HEK293 (cell line): ENCODE measurements around the gene RPL19.

ENCODE experiments used
- CTCF ChIP-seq: fragments of 450-650 bp; formaldehyde crosslinking; IDR thresholded peaks from 2 replicates; pipeline ENCODE4 v1.5.1; 2016; ENCODE audit warnings: missing biosample characterization, missing genetic modification characterization
- TCF7L2 ChIP-seq: IDR thresholded peaks from 2 replicates; pipeline ENCODE4 v1.6.1; 2011; ENCODE audit warnings: low read depth, mild to moderate bottlenecking, inconsistent platforms, low read length, moderate library complexity, borderline replicate concordance
- ZNF280D ChIP-seq: fragments of 450-650 bp; formaldehyde crosslinking; IDR thresholded peaks from 2 replicates; pipeline ENCODE4 v1.5.1; 2016; ENCODE audit warnings: missing biosample characterization, missing genetic modification characterization
- ZNF623 ChIP-seq: fragments of 450-650 bp; formaldehyde crosslinking; IDR thresholded peaks from 2 replicates; pipeline ENCODE4 v1.5.1; 2016; ENCODE audit warnings: missing biosample characterization, missing genetic modification characterization
- ZNF629 ChIP-seq: fragments of 450-650 bp; formaldehyde crosslinking; IDR thresholded peaks from 2 replicates; pipeline ENCODE4 v1.5.1; 2017; ENCODE audit warnings: missing biosample characterization, missing genetic modification characterization
- ZSCAN23 ChIP-seq: fragments of 450-650 bp; formaldehyde crosslinking; IDR thresholded peaks from 2 replicates; pipeline ENCODE4 v1.5.1; 2016; ENCODE audit warnings: missing biosample characterization, missing genetic modification characterization
- TF ChIP-seq, protein P1 (sequence below): fragments of 450-650 bp; formaldehyde crosslinking; IDR thresholded peaks from 2 replicates; pipeline ENCODE4 v1.5.1; 2016; ENCODE audit warnings: missing biosample characterization, missing genetic modification characterization

DNA sequence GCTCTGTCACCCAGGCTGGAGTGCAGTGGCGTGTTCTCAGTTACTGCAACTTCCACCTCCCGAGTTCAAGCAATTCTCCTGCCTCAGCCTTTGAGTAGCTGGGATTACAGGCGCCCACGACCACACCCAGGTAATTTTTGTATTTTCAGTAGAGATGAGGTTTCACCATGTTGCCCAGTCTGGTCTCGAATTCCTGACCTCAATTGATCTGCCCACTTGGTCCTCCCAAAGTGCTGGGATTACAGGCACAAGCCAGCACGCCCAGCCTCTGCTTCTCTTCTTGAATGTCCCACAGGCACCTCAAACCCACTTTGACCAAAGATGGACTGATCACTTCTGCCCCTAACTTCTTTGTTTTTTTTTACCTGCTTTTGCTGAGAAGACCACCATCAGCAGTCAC is 29.5 kb upstream of the RPL19 start:
- TF ChIP-seq CTCF (tag by site-specific recombination) (no peak), ZNF629 (no peak), ZSCAN23 (tag by site-specific recombination) (no peak), TCF7L2 (no peak), ZNF623 (tag by site-specific recombination) (no peak), ZNF280D (tag by site-specific recombination) (no peak)
- TF ChIP-seq, protein P1, sequence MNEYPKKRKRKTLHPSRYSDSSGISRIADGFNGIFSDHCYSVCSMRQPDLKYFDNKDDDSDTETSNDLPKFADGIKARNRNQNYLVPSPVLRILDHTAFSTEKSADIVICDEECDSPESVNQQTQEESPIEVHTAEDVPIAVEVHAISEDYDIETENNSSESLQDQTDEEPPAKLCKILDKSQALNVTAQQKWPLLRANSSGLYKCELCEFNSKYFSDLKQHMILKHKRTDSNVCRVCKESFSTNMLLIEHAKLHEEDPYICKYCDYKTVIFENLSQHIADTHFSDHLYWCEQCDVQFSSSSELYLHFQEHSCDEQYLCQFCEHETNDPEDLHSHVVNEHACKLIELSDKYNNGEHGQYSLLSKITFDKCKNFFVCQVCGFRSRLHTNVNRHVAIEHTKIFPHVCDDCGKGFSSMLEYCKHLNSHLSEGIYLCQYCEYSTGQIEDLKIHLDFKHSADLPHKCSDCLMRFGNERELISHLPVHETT = no peak
